NCI-H1417 treated with DMSO at 0.1 percent for 48 hours (cell line): ENCODE measurements around the gene GRID1.

Experiments
- DNase-seq: peaks from one replicate; lab custom pipeline; 2025; lab: John Stamatoyannopoulos, UW

Gene GRID1

GRCh38 chr10:86353506-86354485, 12.8 kb downstream of the GRID1 start:
- DNase-seq: no peak

- DNase-seq: no peak
These were observed 15.7 kb downstream of the GRID1 start for GRCh38 chr10:86350897-86351296.

GRCh38 chr10:86349940-86350630, 16.5 kb downstream of the GRID1 start:
- no peak for DNase-seq

- DNase-seq: no peak
These were observed 17.1 kb downstream of the GRID1 start for GRCh38 chr10:86349474-86349873.

- no peak for DNase-seq
These were observed 18.0 kb downstream of the GRID1 start for GRCh38 chr10:86348321-86349210.

- DNase-seq: no peak
These were observed 18.7 kb downstream of the GRID1 start for GRCh38 chr10:86347856-86348255.

GRCh38 chr10:86346799-86347665, 19.6 kb downstream of the GRID1 start:
- no peak for DNase-seq

- no peak for DNase-seq
These were observed 20.5 kb downstream of the GRID1 start for GRCh38 chr10:86345859-86346798.

- no peak for DNase-seq
These were observed 21.2 kb downstream of the GRID1 start for GRCh38 chr10:86345296-86345858.

- no peak for DNase-seq
These were observed 21.9 kb downstream of the GRID1 start for GRCh38 chr10:86344714-86345161.

GRCh38 chr10:86344281-86344680, 22.3 kb downstream of the GRID1 start:
- DNase-seq: no peak

- DNase-seq: no peak
These were observed 22.8 kb downstream of the GRID1 start for GRCh38 chr10:86343761-86344160.

GRCh38 chr10:86342111-86342863, 24.3 kb downstream of the GRID1 start:
- no peak for DNase-seq

- no peak for DNase-seq
These were observed 25.2 kb downstream of the GRID1 start for GRCh38 chr10:86341361-86341811.

- no peak for DNase-seq
These were observed 25.7 kb downstream of the GRID1 start for GRCh38 chr10:86340991-86341260.

- no peak for DNase-seq
These were observed 26.2 kb downstream of the GRID1 start for GRCh38 chr10:86340176-86340990.

- DNase-seq: no peak
These were observed 27.2 kb downstream of the GRID1 start for GRCh38 chr10:86339226-86339865.
